Endodermal cell (in vitro differentiated cells): ENCODE results near the gene RNF43. TPM values are rescaled to one million over a fixed set of nuclear protein-coding genes. Genes with fewer than 3 reads are reported as not detected.
A peak's percentile ranks its signal among the peaks of the same experiment; 100 is the strongest.

Experiments
- DNase-seq: peaks from one replicate; pipeline ENCODE4 v3.0.0-alpha.2; 2017
- H3K27ac ChIP-seq: 2 replicates; pipeline ENCODE4 v1.5.1; 2013; ENCODE audit warnings: mild to moderate bottlenecking, low read depth, low read length, moderate library complexity
- H3K27me3 ChIP-seq: 2 replicates; pipeline ENCODE4 v1.6.1; 2013; ENCODE audit warnings: mild to moderate bottlenecking, low read length, moderate library complexity; ENCODE audit not compliant: insufficient read depth, control insufficient read depth, poor library complexity, severe bottlenecking
- H3K36me3 ChIP-seq: 2 replicates; pipeline ENCODE4 v1.7.0; 2013; ENCODE audit warnings: mild to moderate bottlenecking, low read length, moderate library complexity; ENCODE audit not compliant: control insufficient read depth, insufficient read depth
- H3K4me1 ChIP-seq: one replicate; pipeline ENCODE4 v1.7.0; 2013; ENCODE audit warnings: low read length; ENCODE audit not compliant: control insufficient read depth, insufficient read depth
- H3K4me3 ChIP-seq: 2 replicates; pipeline ENCODE4 v1.5.1; 2013; ENCODE audit warnings: mild to moderate bottlenecking, low read length, moderate library complexity
- H3K9ac ChIP-seq: 2 replicates; pipeline ENCODE4 v1.6.1; 2013; ENCODE audit warnings: mild to moderate bottlenecking, low read length, moderate library complexity; ENCODE audit not compliant: poor library complexity, severe bottlenecking; ENCODE audit errors: extremely low read depth
- H3K9me3 ChIP-seq: 2 replicates; pipeline ENCODE4 v1.6.1; 2013; ENCODE audit warnings: mild to moderate bottlenecking, low read length, moderate library complexity; ENCODE audit not compliant: control insufficient read depth
- H3K27ac Mint-ChIP-seq: 2 replicates; pipeline ENCODE4 v1.8.0; 2020; ENCODE audit warnings: mixed read lengths
- H3K27me3 Mint-ChIP-seq: 2 replicates; pipeline ENCODE4 v1.8.0; 2021; ENCODE audit warnings: mild to moderate bottlenecking, mixed read lengths; ENCODE audit not compliant: insufficient read depth
- H3K36me3 Mint-ChIP-seq: 2 replicates; pipeline ENCODE4 v1.8.0; 2020; ENCODE audit warnings: low read depth, mixed read lengths
- H3K4me1 Mint-ChIP-seq: 2 replicates; pipeline ENCODE4 v1.8.0; 2020; ENCODE audit warnings: mixed read lengths
- H3K4me3 Mint-ChIP-seq: 2 replicates; pipeline ENCODE4 v1.8.0; 2020; ENCODE audit warnings: mild to moderate bottlenecking, moderate library complexity, mixed read lengths
- H3K9me3 Mint-ChIP-seq: 2 replicates; pipeline ENCODE4 v1.8.0; 2020; ENCODE audit warnings: mild to moderate bottlenecking, mixed read lengths
- CTCF ChIP-seq: fragments of 200-600 bp; sonication (generic); conservative IDR thresholded peaks from 2 replicates; pipeline ENCODE4 v1.5.0; 2021; ENCODE audit warnings: antibody characterized with exemption, mild to moderate bottlenecking
- WGBS, 2 experiments: methylation state at CpG; one replicate each; pipeline versions ENCODE4 v1.1.5 to v1.1.7; 2013; ENCODE audit warnings: missing lambda C conversion rate in 2 of 2, mixed read lengths in 1 of 2; ENCODE audit not compliant: insufficient coverage in 1 of 2, insufficient read length in 1 of 2; 5-methylcytosine and 5-hydroxymethylcytosine counted together
- long read RNA-seq, 4 experiments: library from polyadenylated mRNA in 2 of 4; library from RNA in 1 of 4; library from capped mRNA in 1 of 4; stranded (forward) in 3 of 4; unstranded in 1 of 4; transcript quantifications; one replicate each; pipeline ENCODE4 v2.0.0, GENCODE V29; 2020 to 2021; ENCODE audit warnings: inconsistent platforms in 1 of 4
- polyA plus RNA-seq, 2 experiments: library from polyadenylated mRNA; stranded (reverse); fragments of 50-300 nt; gene quantifications; one replicate each; pipeline ENCODE4 v1.2.3, GENCODE V29; 2013
- total RNA-seq, 2 donors: library from RNA; stranded (reverse); fragmentation: NEBNext Ultra II Directional in 1 of 2; extraction: Animal tissue kit (Norgen Biotek cat#: 25700) in 1 of 2; gene quantifications; 2 replicates in 1 of 2; 3 replicates in 1 of 2; pipeline ENCODE4 v1.2.1, GENCODE V29; 2021

The RNF43 gene
- 1 to 10 TPM; 3.2 to 4.1 TPM for total RNA-seq
- polyA plus RNA-seq (2013, experiment 1 of 2), result 4.1 TPM
- polyA plus RNA-seq (2013, experiment 2 of 2), result 3.4 TPM
- long read RNA-seq, experiment 1, partial matches to known transcripts, result 0 of 2 reads
- long read RNA-seq, experiment 1, other reads (novel, unspliced or antisense), result 2 of 2 reads
- long read RNA-seq, experiment 2, full-length matches to known transcripts, result 2 of 4 reads
- long read RNA-seq, experiment 2, partial matches to known transcripts, result 0 of 4 reads
- long read RNA-seq, experiment 2, other reads (novel, unspliced or antisense), result 2 of 4 reads
- long read RNA-seq, experiment 3, full-length matches to known transcripts, result 2 of 4 reads
- long read RNA-seq, experiment 3, partial matches to known transcripts, result 0 of 4 reads
- long read RNA-seq, experiment 3, other reads (novel, unspliced or antisense), result 2 of 4 reads
- long read RNA-seq, experiment 4, result 0 reads

- Mint-ChIP-seq H3K27me3 (peaks cover 3% of the 10 kb centered on the region), H3K27ac (peak within 1 kb of the TSS; percentile 96), H3K4me1 (peaks cover 27% of the 10 kb centered on the region), H3K36me3 (no peaks in the 10 kb centered on the region), H3K9me3 (no peaks in the 10 kb centered on the region), H3K4me3 (peak within 1 kb of the TSS; percentile 69)
- Histone ChIP-seq H3K9ac (peak within 1 kb of the TSS; percentile 33), H3K36me3 (no peaks in the 10 kb centered on the region), H3K4me3 (peak within 1 kb of the TSS; percentile 79), H3K9me3 (no peaks in the 10 kb centered on the region), H3K27me3 (no peaks in the 10 kb centered on the region), H3K4me1 (peaks cover 3% of the 10 kb centered on the region), H3K27ac (no peak within 1 kb of the TSS)
- DNase-seq, result peak; percentile 100
- TF ChIP-seq CTCF, result peak; percentile 80
- WGBS, 2 experiments, result 0 to 2% methylated on average over 1 to 8 of the region's 8 CpGs
Observed at GRCh38 chr17:58417300-58418092, at the start of gene RNF43. Gene RNF43 (minus strand): TSS chr17:58417534. CDS start chr17:58415577, 1,957 bp downstream.

GRCh38 chr17:58455491-58455890, 38.2 kb upstream of the RNF43 start:
- H3K9me3 ChIP-seq, result no peaks in the 10 kb centered on the region
- Mint-ChIP-seq H3K4me1 (no peaks in the 10 kb centered on the region), H3K9me3 (no peaks in the 10 kb centered on the region), H3K27ac (no peak overlapping the region), H3K36me3 (no peaks in the 10 kb centered on the region), H3K27me3 (peaks cover 3% of the 10 kb centered on the region), H3K4me3 (no peak overlapping the region)
- no peak for DNase-seq
- H3K27me3 ChIP-seq, result no peaks in the 10 kb centered on the region
- no peaks in the 10 kb centered on the region for H3K36me3 ChIP-seq
- no peak for TF ChIP-seq CTCF
- H3K27ac ChIP-seq, result no peak overlapping the region
- no peak overlapping the region for H3K9ac ChIP-seq
- no peaks in the 10 kb centered on the region for H3K4me1 ChIP-seq
- H3K4me3 ChIP-seq, result no peak overlapping the region

DNA sequence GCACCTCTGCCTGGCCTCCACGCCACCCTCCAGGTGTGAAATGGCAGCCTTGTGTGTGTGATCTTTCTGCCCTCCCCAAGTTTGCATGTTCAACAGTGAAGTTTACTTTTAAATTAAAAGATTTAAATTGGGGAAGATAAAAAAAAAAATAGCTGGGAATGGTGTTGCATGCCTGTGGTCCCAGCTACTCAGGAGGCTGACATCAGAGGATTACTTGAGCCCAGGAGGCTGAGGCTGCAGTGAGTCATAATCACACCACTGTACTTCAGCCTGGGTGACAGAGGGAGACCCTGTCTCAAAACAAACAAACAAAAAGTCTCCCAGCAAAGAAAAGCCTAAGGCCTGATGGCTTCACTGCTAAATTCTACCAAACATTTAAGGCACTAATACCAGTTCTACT, 35.4 kb upstream of the RNF43 start:
- 92 to 100% methylated on average over 1 of the region's 1 CpG for WGBS, 2 experiments
- Histone ChIP-seq H3K4me3 (no peak overlapping the region), H3K9me3 (no peaks in the 10 kb centered on the region), H3K36me3 (no peaks in the 10 kb centered on the region), H3K27ac (no peak overlapping the region), H3K9ac (no peak overlapping the region), H3K27me3 (no peaks in the 10 kb centered on the region), H3K4me1 (no peaks in the 10 kb centered on the region)
- DNase-seq, result peak; percentile 56
- H3K4me3 Mint-ChIP-seq, result no peak overlapping the region
- TF ChIP-seq CTCF, result no peak
- no peak overlapping the region for H3K27ac Mint-ChIP-seq
- no peaks in the 10 kb centered on the region for H3K4me1 Mint-ChIP-seq
- no peaks in the 10 kb centered on the region for H3K36me3 Mint-ChIP-seq
- H3K27me3 Mint-ChIP-seq, result peaks cover 3% of the 10 kb centered on the region
- H3K9me3 Mint-ChIP-seq, result no peaks in the 10 kb centered on the region
